SK-N-SH (cell line): ENCODE results near the gene RAPGEF1. TPM values are rescaled to one million over a fixed set of nuclear protein-coding genes. Genes with fewer than 3 reads are reported as not detected.
"Not testable (repeated sequence)": the region's sequence is repeated elsewhere in the genome, so short reads cannot be mapped to it uniquely, and the experiment has no call there.

ENCODE experiments used
- CTCF ChIA-PET: fragments of 300-600, 350-600 bp; formaldehyde crosslinking; extraction: SDS; loops from one replicate; lab custom pipeline; 2021; lab: Yijun Ruan, JAX
- POLR2A ChIA-PET: fragments of 350-600 bp; sonication (Branson Sonifier 250); formaldehyde crosslinking; extraction: SDS; loops from one replicate; lab custom pipeline; 2020; ENCODE audit warnings: antibody characterized with exemption, inconsistent platforms; lab: Yijun Ruan, JAX
- DNase-seq: peaks from one replicate; pipeline ENCODE4 v3.0.0; 2012
- H2AFZ ChIP-seq: fragments of 200-600 bp; sonication (generic); 2 replicates; pipeline ENCODE4 v1.8.1; 2016; ENCODE audit warnings: antibody characterized with exemption, mild to moderate bottlenecking, low read depth
- H3F3A ChIP-seq: fragments of 200-600 bp; sonication (generic); replicated peaks from 2 replicates; pipeline ENCODE3; 2016; ENCODE audit warnings: antibody characterized with exemption, mild to moderate bottlenecking; ENCODE audit not compliant: insufficient read depth
- H3K27ac ChIP-seq, 2 experiments: fragments of 200-500 bp in 1 of 2; fragments of 200-600 bp in 1 of 2; sonication (Bioruptor generic) in 1 of 2; sonication (generic), shearing (Covaris generic) in 1 of 2; 2 replicates each; pipeline versions ENCODE4 v1.5.1 to v1.6.1; 2014 to 2016; ENCODE audit warnings: low read depth in 2 of 2, inconsistent platforms in 1 of 2, low read length in 1 of 2, mild to moderate bottlenecking in 1 of 2, mixed read lengths in 1 of 2
- H3K27me3 ChIP-seq: fragments of 200-600 bp; sonication (generic), shearing (Covaris generic); 2 replicates; pipeline ENCODE4 v1.6.1; 2016; ENCODE audit warnings: mixed run types; ENCODE audit not compliant: insufficient read depth
- H3K36me3 ChIP-seq, 2 experiments: fragments of 200-500 bp in 1 of 2; fragments of 200-600 bp in 1 of 2; sonication (Bioruptor generic) in 1 of 2; sonication (generic) in 1 of 2; replicated peaks in 1 of 2; 2 replicates each; pipeline versions ENCODE3 to v1.5.1; 2014 to 2016; ENCODE audit warnings: low read length in 1 of 2, mild to moderate bottlenecking in 1 of 2; ENCODE audit not compliant: insufficient read depth in 2 of 2, control insufficient read depth in 1 of 2
- H3K4me1 ChIP-seq, 2 experiments: fragments of 200-500 bp in 1 of 2; fragments of 200-600 bp in 1 of 2; sonication (Bioruptor generic) in 1 of 2; sonication (generic), shearing (Covaris generic) in 1 of 2; 2 replicates each; pipeline versions ENCODE4 v1.5.1 to v1.6.1; 2014 to 2016; ENCODE audit warnings: low read depth in 1 of 2, low read length in 1 of 2, mixed run types in 1 of 2; ENCODE audit not compliant: insufficient read depth in 2 of 2, control insufficient read depth in 1 of 2
- H3K4me2 ChIP-seq: fragments of 200-600 bp; sonication (generic), shearing (Covaris generic); 2 replicates; pipeline ENCODE4 v1.6.1; 2017; ENCODE audit warnings: mixed run types
- H3K4me3 ChIP-seq, 2 experiments: fragments of 200-500 bp in 1 of 2; fragments of 200-600 bp in 1 of 2; sonication (Bioruptor generic) in 1 of 2; sonication (generic), shearing (Covaris generic) in 1 of 2; 2 replicates each; pipeline versions ENCODE4 v1.5.1 to v1.8.1; 2014 to 2016; ENCODE audit warnings: low read depth in 2 of 2, inconsistent platforms in 1 of 2, low read length in 1 of 2, mild to moderate bottlenecking in 1 of 2, mixed read lengths in 1 of 2, moderate library complexity in 1 of 2
- H3K79me2 ChIP-seq: fragments of 200-600 bp; sonication (generic); 2 replicates; pipeline ENCODE4 v1.8.1; 2017; ENCODE audit warnings: mild to moderate bottlenecking; ENCODE audit not compliant: insufficient read depth
- H3K9ac ChIP-seq: fragments of 200-600 bp; sonication (generic); 2 replicates; pipeline ENCODE4 v1.6.1; 2017; ENCODE audit warnings: mixed run types
- H3K9me2 ChIP-seq: fragments of 200-600 bp; sonication (generic); 2 replicates; pipeline ENCODE4 v1.6.1; 2017; ENCODE audit warnings: mixed run types
- H3K9me3 ChIP-seq: fragments of 200-600 bp; sonication (generic); 2 replicates; pipeline ENCODE4 v1.6.1; 2017; ENCODE audit warnings: mixed run types, mild to moderate bottlenecking, moderate library complexity
- H4K20me1 ChIP-seq: fragments of 200-600 bp; sonication (generic); 2 replicates; pipeline ENCODE4 v1.6.1; 2017; ENCODE audit warnings: mild to moderate bottlenecking, mixed run types; ENCODE audit not compliant: insufficient read depth
- CHD2 ChIP-seq: fragments of 150-350 bp; IDR thresholded peaks from 2 replicates; pipeline ENCODE4 v1.6.1; 2018; ENCODE audit warnings: low read length; ENCODE audit not compliant: partially characterized antibody
- CTCF ChIP-seq: fragments of 200-600 bp; sonication (generic); IDR thresholded peaks from 2 replicates; pipeline ENCODE4 v1.6.1; 2017; ENCODE audit warnings: antibody characterized with exemption, mild to moderate bottlenecking, moderate library complexity
- MEF2A ChIP-seq: IDR thresholded peaks from 2 replicates; pipeline ENCODE4 v1.4.0; 2012; ENCODE audit warnings: low read depth, borderline replicate concordance
- MXI1 ChIP-seq: IDR thresholded peaks from 2 replicates; pipeline ENCODE4 v1.6.1; 2012; ENCODE audit warnings: mild to moderate bottlenecking, low read depth, low read length, improper control_type of control experiment
- RXRA ChIP-seq: IDR thresholded peaks from 2 replicates; pipeline ENCODE4 v1.4.0; 2012; ENCODE audit warnings: low read depth, mild to moderate bottlenecking, borderline replicate concordance
- TAF1 ChIP-seq: IDR thresholded peaks from 2 replicates; pipeline ENCODE4 v1.6.1; 2012; ENCODE audit warnings: low read depth, mild to moderate bottlenecking, low read length, moderate library complexity, borderline replicate concordance
- USF2 ChIP-seq: fragments of 150-350 bp; IDR thresholded peaks from 2 replicates; pipeline ENCODE4 v1.6.1; 2017; ENCODE audit warnings: antibody characterized with exemption, low read length, low read depth, borderline replicate concordance
- ZBTB33 ChIP-seq: IDR thresholded peaks from 2 replicates; pipeline ENCODE4 v1.4.0; 2012; ENCODE audit warnings: low read depth, borderline replicate concordance
- WGBS: methylation state at CpG from one replicate; pipeline ENCODE4 v1.1.6; 2017; ENCODE audit warnings: low lambda C conversion rate; 5-methylcytosine and 5-hydroxymethylcytosine counted together
- polyA plus RNA-seq, 3 experiments: library from polyadenylated mRNA; depleted of rRNA; stranded (reverse); fragments of >200 nt; gene quantifications; 2 replicates each; pipeline ENCODE4 v1.2.3, GENCODE V29; 2012
- TF ChIP-seq, protein P1 (sequence below): IDR thresholded peaks from 2 replicates; pipeline ENCODE4 v1.6.1; 2012; ENCODE audit warnings: mild to moderate bottlenecking, low read depth, low read length, moderate library complexity

The RAPGEF1 gene
- polyA plus RNA-seq, 1 of the 3 experiments (the other 2 are of a cell fraction): 26.2 TPM

- ChIA-PET CTCF (interaction anchor here (1.0 to 1.9 kb wide), 3 partner anchors 12 to 31 kb away, joined by 3 to 7 read pairs (median 6); no protein-coding TSS in a partner anchor), POLR2A (no interaction called here)
- Histone ChIP-seq H3K4me3 (no peak overlapping the region), H3K79me2 (peaks cover 50% of the 10 kb centered on the region), H3K9ac (no peak overlapping the region), H3K9me2 (no peaks in the 10 kb centered on the region), H3F3A (peaks cover 6% of the 10 kb centered on the region), H2AFZ (no peak overlapping the region), H3K4me1 (peaks cover 10 to 21% of the 10 kb centered on the region in 2 experiments; a peak in 2 of 4 replicates), H3K36me3 (no peaks in the 10 kb centered on the region), H3K4me2 (no peak overlapping the region), H4K20me1 (peaks cover 36% of the 10 kb centered on the region), H3K27ac (no peak overlapping the region), H3K27me3 (no peaks in the 10 kb centered on the region), H3K9me3 (no peaks in the 10 kb centered on the region)
- DNase-seq: no peak
- WGBS: 76% methylated on average over 10 of the region's 10 CpGs
- TF ChIP-seq RXRA (no peak), USF2 (no peak), MEF2A (no peak), CTCF (no peak), ZBTB33 (no peak), TAF1 (no peak), CHD2 (no peak), MXI1 (no peak)
- TF ChIP-seq, protein P1, sequence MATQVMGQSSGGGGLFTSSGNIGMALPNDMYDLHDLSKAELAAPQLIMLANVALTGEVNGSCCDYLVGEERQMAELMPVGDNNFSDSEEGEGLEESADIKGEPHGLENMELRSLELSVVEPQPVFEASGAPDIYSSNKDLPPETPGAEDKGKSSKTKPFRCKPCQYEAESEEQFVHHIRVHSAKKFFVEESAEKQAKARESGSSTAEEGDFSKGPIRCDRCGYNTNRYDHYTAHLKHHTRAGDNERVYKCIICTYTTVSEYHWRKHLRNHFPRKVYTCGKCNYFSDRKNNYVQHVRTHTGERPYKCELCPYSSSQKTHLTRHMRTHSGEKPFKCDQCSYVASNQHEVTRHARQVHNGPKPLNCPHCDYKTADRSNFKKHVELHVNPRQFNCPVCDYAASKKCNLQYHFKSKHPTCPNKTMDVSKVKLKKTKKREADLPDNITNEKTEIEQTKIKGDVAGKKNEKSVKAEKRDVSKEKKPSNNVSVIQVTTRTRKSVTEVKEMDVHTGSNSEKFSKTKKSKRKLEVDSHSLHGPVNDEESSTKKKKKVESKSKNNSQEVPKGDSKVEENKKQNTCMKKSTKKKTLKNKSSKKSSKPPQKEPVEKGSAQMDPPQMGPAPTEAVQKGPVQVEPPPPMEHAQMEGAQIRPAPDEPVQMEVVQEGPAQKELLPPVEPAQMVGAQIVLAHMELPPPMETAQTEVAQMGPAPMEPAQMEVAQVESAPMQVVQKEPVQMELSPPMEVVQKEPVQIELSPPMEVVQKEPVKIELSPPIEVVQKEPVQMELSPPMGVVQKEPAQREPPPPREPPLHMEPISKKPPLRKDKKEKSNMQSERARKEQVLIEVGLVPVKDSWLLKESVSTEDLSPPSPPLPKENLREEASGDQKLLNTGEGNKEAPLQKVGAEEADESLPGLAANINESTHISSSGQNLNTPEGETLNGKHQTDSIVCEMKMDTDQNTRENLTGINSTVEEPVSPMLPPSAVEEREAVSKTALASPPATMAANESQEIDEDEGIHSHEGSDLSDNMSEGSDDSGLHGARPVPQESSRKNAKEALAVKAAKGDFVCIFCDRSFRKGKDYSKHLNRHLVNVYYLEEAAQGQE: no peak
Measured at GRCh38 chr9:131709771-131710431, 30.0 kb downstream of the RAPGEF1 start.

DNA sequence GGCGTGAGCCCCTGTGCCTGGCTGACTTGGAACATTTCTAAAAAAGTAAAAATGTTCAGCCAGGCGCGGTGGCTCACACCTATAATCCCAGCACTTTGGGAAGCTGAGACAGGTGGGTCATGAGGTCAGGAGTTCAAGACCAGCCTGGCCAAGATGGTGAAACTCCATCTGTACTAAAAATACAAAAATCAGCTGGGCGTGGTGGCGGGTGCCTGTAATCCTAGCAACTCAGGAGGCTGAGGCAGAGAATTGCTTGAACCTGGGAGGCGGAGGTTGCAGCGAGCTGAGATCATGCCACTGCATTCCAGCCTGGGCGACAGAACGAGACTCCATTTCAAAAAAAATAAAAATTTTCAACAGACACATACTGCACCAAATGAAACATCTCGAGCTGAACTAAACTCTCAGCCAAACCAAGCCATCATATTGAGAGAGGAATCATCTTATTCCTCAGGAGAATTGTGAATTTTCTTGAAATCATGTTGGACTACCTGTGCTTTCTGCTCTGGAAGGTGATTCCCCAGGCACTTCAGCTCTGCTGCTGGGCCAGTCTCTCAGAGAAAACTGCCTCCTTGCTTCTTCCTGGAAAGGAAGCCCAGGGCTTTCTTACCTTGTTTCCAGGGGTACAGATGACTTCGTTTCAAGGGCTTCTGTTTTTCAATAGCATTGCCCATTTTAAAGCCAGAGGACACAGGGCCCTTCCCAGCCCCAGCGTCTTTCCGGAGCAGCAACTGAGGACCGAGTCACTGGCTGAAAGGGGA, 30.7 kb downstream of the RAPGEF1 start:
- H3K27ac ChIP-seq, H3K9me2 ChIP-seq, H3K36me3 ChIP-seq, DNase-seq, H3K9ac ChIP-seq, H3K27me3 ChIP-seq, H3K4me3 ChIP-seq, H3K4me2 ChIP-seq, POLR2A ChIA-PET, H3F3A ChIP-seq, H2AFZ ChIP-seq, H3K9me3 ChIP-seq: not testable (repeated sequence)
- Histone ChIP-seq H3K4me1 (peaks cover 16 to 27% of the 10 kb centered on the region in 2 experiments; a peak in 2 of 4 replicates), H4K20me1 (peaks cover 31% of the 10 kb centered on the region), H3K79me2 (peaks cover 57% of the 10 kb centered on the region)
- WGBS: 95% methylated on average over 14 of the region's 14 CpGs
- CTCF ChIA-PET: interaction anchor here (1.0 to 1.9 kb wide), 4 partner anchors 12 to 32 kb away, joined by 3 to 7 read pairs (median 6); no protein-coding TSS in a partner anchor
